Thyroid gland (tissue), 4 donors: Measurements from ENCODE around the gene SOST.

Experiments used
- CTCF ChIP-seq, 6 experiments: fragments of 200-600 bp in 3 of 6; fragments of 450-650 bp in 3 of 6; sonication (generic) in 3 of 6; IDR thresholded peaks; one replicate each; pipeline ENCODE4 v1.5.1; 2016 to 2019; ENCODE audit warnings: antibody characterized with exemption in 6 of 6, mild to moderate bottlenecking in 2 of 6, inconsistent platforms in 1 of 6, moderate library complexity in 1 of 6
- POLR2A ChIP-seq, 2 donors: fragments of 450-650 bp; IDR thresholded peaks; one replicate each; pipeline ENCODE4 v1.6.1; 2017; ENCODE audit warnings: antibody characterized with exemption in 2 of 2, mild to moderate bottlenecking in 2 of 2, moderate library complexity in 1 of 2

- TF ChIP-seq CTCF (IDR thresholded peaks at IDR 0.05) (no peak), POLR2A (IDR thresholded peaks at IDR 0.05) (no peak)
Observed at GRCh38 chr17:43772877-43773648, 14.5 kb upstream of the SOST start.
